SK-N-SH treated with all-trans-retinoic acid at 6 μM for 48 hours (cell line): ENCODE data around the gene ASB2.

Source experiments
- ATAC-seq: fragments of 200-7000 bp; cut with Tn5 transposase; 3 replicates; pipeline ENCODE4 v1.9.1; 2020; ENCODE audit warnings: mild to moderate bottlenecking, moderate library complexity
- ARNTL ChIP-seq: fragments of 450-650 bp; formaldehyde crosslinking; IDR thresholded peaks from 2 replicates; pipeline ENCODE4 v1.5.0; 2020; ENCODE audit warnings: low read depth, mild to moderate bottlenecking, moderate library complexity, borderline replicate concordance
- BACH2 ChIP-seq: fragments of 250-450 bp; sonication (Bioruptor Pico); IDR thresholded peaks from 2 replicates; pipeline ENCODE4 v1.9.0; 2021; ENCODE audit warnings: mild to moderate bottlenecking, borderline replicate concordance
- ESRRG ChIP-seq: fragments of 250-450 bp; sonication (Bioruptor Pico); IDR thresholded peaks from 2 replicates; pipeline ENCODE4 v1.6.1; 2021; ENCODE audit warnings: mild to moderate bottlenecking
- GLIS3 ChIP-seq: fragments of 250-450 bp; sonication (Bioruptor Pico); IDR thresholded peaks from 2 replicates; pipeline ENCODE4 v1.5.0; 2020; ENCODE audit warnings: mild to moderate bottlenecking, moderate library complexity
- OSR1 ChIP-seq: fragments of 250-450 bp; sonication (Bioruptor Pico); IDR thresholded peaks from 2 replicates; pipeline ENCODE4 v1.8.0; 2022; ENCODE audit warnings: moderate library complexity, mild to moderate bottlenecking, inconsistent platforms
- PPARA ChIP-seq: fragments of 250-450 bp; sonication (Bioruptor Pico); IDR thresholded peaks from 2 replicates; pipeline ENCODE4 v1.5.0; 2020; ENCODE audit warnings: mild to moderate bottlenecking, borderline replicate concordance
- RARB ChIP-seq: fragments of 250-450 bp; sonication (Bioruptor Pico); IDR thresholded peaks from 2 replicates; pipeline ENCODE4 v1.8.0; 2021; ENCODE audit warnings: mild to moderate bottlenecking, moderate library complexity
- SNAI2 ChIP-seq: fragments of 250-450 bp; sonication (Bioruptor Pico); IDR thresholded peaks from 2 replicates; pipeline ENCODE4 v1.5.0; 2020; ENCODE audit warnings: mild to moderate bottlenecking, moderate library complexity
- TCF4 ChIP-seq: fragments of 250-450 bp; sonication (Bioruptor Pico); IDR thresholded peaks from 2 replicates; pipeline ENCODE4 v1.8.0; 2021; ENCODE audit warnings: mild to moderate bottlenecking, moderate library complexity, borderline replicate concordance
- TOX ChIP-seq: fragments of 250-450 bp; sonication (Bioruptor Pico); IDR thresholded peaks from 2 replicates; pipeline ENCODE4 v1.8.0; 2021; ENCODE audit warnings: mild to moderate bottlenecking, moderate library complexity, borderline replicate concordance
- ZC3H10 ChIP-seq: fragments of 250-450 bp; sonication (Bioruptor Pico); IDR thresholded peaks from 2 replicates; pipeline ENCODE4 v1.5.1; 2021; ENCODE audit warnings: mild to moderate bottlenecking, moderate library complexity
- ZFP3 ChIP-seq: fragments of 250-450 bp; sonication (Bioruptor Pico); IDR thresholded peaks from 2 replicates; pipeline ENCODE4 v1.5.0; 2020; ENCODE audit warnings: mild to moderate bottlenecking, moderate library complexity
- ZFP30 ChIP-seq: fragments of 450-650 bp; formaldehyde crosslinking; IDR thresholded peaks from 2 replicates; pipeline ENCODE4 v1.5.0; 2022; ENCODE audit warnings: mild to moderate bottlenecking, moderate library complexity
- ZNF565 ChIP-seq: fragments of 450-650 bp; formaldehyde crosslinking; conservative IDR thresholded peaks from 2 replicates; pipeline ENCODE4 v1.5.0; 2020; ENCODE audit warnings: low read depth, mild to moderate bottlenecking, moderate library complexity
- ZNF70 ChIP-seq: fragments of 450-650 bp; formaldehyde crosslinking; IDR thresholded peaks from 2 replicates; pipeline ENCODE4 v1.5.0; 2020; ENCODE audit warnings: mild to moderate bottlenecking, moderate library complexity
- ZNF8 ChIP-seq: fragments of 450-650 bp; formaldehyde crosslinking; IDR thresholded peaks from 2 replicates; pipeline ENCODE4 v1.5.0; 2020; ENCODE audit warnings: mild to moderate bottlenecking, moderate library complexity
- TF ChIP-seq, protein P1 (sequence below): fragments of 250-450 bp; sonication (Bioruptor Pico); IDR thresholded peaks from 2 replicates; pipeline ENCODE4 v1.5.0; 2020; ENCODE audit warnings: mild to moderate bottlenecking, moderate library complexity
- TF ChIP-seq, protein P2 (sequence below): fragments of 250-450 bp; sonication (Bioruptor Pico); IDR thresholded peaks from 2 replicates; pipeline ENCODE4 v1.8.0; 2020; ENCODE audit warnings: mild to moderate bottlenecking, moderate library complexity, borderline replicate concordance
- TF ChIP-seq, protein P3 (sequence below): fragments of 250-450 bp; sonication (Bioruptor Pico); IDR thresholded peaks from 2 replicates; pipeline ENCODE4 v1.5.1; 2020; ENCODE audit warnings: low read depth, mild to moderate bottlenecking, moderate library complexity
- TF ChIP-seq, protein P4 (sequence below): fragments of 250-450 bp; sonication (Bioruptor Pico); IDR thresholded peaks from 2 replicates; pipeline ENCODE4 v1.5.1; 2021; ENCODE audit warnings: mild to moderate bottlenecking, moderate library complexity

Gene ASB2

DNA sequence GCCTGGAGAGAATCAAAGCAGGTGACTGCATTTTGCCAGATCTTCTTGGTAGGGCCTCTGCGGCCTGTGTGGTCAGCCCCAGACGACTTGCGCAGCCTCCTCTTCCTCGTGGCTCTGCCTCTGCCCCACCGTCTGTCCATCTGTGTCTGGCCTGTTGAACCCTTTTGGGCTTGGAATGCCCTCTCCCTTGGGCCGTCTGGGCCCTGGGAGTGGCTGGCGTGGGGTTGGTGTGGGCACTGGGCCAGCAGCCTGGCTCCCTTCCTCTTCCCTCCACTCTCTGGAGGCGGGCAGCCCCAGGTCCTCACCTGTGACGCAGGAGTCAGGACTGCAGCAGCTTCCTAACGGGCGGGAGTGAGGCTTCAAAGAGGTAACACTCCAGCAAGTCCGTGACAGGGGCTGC is 11.0 kb upstream of the ASB2 start:
- no peak for ATAC-seq

DNA sequence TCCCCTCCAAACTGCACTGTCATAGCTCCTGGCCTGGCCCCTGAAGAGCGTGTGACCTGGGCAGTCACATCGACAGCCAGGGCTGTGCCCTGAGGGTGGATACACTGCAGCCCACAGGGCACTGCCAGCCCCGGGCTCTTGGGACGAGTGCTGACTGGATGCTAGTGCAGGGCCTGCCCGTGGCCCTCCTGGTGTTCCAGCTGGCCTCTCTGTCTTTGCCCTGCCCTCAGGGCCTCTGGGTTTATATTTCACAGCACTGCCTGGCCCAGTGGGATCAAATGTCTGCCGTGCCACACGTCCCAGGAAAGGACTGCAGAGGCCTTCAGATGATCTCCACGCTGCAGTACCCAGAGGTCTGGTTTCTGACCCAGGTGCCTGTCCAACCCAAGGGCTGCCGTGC is 10.6 kb upstream of the ASB2 start:
- ATAC-seq: peak; percentile 5; the same call in 2 of the 3 replicates
- TF ChIP-seq, protein P1, sequence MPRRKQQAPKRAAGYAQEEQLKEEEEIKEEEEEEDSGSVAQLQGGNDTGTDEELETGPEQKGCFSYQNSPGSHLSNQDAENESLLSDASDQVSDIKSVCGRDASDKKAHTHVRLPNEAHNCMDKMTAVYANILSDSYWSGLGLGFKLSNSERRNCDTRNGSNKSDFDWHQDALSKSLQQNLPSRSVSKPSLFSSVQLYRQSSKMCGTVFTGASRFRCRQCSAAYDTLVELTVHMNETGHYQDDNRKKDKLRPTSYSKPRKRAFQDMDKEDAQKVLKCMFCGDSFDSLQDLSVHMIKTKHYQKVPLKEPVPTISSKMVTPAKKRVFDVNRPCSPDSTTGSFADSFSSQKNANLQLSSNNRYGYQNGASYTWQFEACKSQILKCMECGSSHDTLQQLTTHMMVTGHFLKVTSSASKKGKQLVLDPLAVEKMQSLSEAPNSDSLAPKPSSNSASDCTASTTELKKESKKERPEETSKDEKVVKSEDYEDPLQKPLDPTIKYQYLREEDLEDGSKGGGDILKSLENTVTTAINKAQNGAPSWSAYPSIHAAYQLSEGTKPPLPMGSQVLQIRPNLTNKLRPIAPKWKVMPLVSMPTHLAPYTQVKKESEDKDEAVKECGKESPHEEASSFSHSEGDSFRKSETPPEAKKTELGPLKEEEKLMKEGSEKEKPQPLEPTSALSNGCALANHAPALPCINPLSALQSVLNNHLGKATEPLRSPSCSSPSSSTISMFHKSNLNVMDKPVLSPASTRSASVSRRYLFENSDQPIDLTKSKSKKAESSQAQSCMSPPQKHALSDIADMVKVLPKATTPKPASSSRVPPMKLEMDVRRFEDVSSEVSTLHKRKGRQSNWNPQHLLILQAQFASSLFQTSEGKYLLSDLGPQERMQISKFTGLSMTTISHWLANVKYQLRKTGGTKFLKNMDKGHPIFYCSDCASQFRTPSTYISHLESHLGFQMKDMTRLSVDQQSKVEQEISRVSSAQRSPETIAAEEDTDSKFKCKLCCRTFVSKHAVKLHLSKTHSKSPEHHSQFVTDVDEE (CRISPR knock-in tag): no peak
- TF ChIP-seq OSR1 (CRISPR knock-in tag) (no peak), ZC3H10 (CRISPR knock-in tag) (no peak), PPARA (CRISPR knock-in tag) (no peak), ZNF8 (CRISPR knock-in tag) (no peak), SNAI2 (CRISPR knock-in tag) (no peak), ESRRG (no peak), GLIS3 (CRISPR knock-in tag) (no peak), ZFP3 (CRISPR knock-in tag) (no peak), ZNF70 (CRISPR knock-in tag) (no peak), RARB (CRISPR knock-in tag) (no peak), ZNF565 (CRISPR knock-in tag) (no peak), TOX (no peak), ZFP30 (CRISPR knock-in tag) (no peak), BACH2 (CRISPR knock-in tag) (no peak), TCF4 (CRISPR knock-in tag) (no peak)
- TF ChIP-seq, protein P2, sequence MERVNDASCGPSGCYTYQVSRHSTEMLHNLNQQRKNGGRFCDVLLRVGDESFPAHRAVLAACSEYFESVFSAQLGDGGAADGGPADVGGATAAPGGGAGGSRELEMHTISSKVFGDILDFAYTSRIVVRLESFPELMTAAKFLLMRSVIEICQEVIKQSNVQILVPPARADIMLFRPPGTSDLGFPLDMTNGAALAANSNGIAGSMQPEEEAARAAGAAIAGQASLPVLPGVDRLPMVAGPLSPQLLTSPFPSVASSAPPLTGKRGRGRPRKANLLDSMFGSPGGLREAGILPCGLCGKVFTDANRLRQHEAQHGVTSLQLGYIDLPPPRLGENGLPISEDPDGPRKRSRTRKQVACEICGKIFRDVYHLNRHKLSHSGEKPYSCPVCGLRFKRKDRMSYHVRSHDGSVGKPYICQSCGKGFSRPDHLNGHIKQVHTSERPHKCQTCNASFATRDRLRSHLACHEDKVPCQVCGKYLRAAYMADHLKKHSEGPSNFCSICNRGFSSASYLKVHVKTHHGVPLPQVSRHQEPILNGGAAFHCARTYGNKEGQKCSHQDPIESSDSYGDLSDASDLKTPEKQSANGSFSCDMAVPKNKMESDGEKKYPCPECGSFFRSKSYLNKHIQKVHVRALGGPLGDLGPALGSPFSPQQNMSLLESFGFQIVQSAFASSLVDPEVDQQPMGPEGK (CRISPR knock-in tag): no peak
- TF ChIP-seq, protein P3, sequence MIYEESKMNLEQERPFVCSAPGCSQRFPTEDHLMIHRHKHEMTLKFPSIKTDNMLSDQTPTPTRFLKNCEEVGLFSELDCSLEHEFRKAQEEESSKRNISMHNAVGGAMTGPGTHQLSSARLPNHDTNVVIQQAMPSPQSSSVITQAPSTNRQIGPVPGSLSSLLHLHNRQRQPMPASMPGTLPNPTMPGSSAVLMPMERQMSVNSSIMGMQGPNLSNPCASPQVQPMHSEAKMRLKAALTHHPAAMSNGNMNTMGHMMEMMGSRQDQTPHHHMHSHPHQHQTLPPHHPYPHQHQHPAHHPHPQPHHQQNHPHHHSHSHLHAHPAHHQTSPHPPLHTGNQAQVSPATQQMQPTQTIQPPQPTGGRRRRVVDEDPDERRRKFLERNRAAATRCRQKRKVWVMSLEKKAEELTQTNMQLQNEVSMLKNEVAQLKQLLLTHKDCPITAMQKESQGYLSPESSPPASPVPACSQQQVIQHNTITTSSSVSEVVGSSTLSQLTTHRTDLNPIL (CRISPR knock-in tag): no peak

More for the DNA sequence above, 11.0 kb upstream of the ASB2 start:
- no peak for TF ChIP-seq ZFP30 (CRISPR knock-in tag)
- TF ChIP-seq ZFP3 (CRISPR knock-in tag): no peak
- TF ChIP-seq SNAI2 (CRISPR knock-in tag): no peak
- TF ChIP-seq ZNF70 (CRISPR knock-in tag): no peak

DNA sequence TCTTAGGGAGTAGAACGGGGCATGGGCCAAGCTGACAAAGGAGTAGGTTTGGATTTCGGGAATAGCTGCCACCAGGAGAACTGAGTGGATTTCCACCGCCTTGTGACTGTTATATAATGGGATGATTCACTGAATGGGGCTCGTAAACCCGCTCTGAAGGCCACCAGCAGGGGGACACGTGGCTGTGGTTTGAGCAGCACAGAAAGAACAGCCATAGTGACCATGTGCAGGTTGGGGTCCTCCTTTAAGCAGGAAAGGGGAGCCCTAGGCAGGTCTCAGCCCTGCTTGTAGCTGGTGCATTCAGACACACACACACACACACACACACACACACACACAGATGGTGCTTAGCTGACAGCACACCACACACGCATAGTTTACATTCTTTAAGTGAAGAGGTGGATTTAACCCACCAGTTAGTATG is 8.6 kb upstream of the ASB2 start:
- peak; percentile 83 for ATAC-seq
- TF ChIP-seq GLIS3 (CRISPR knock-in tag) (no peak), ZNF565 (CRISPR knock-in tag) (no peak), OSR1 (CRISPR knock-in tag) (no peak), RARB (CRISPR knock-in tag) (no peak), ZNF8 (CRISPR knock-in tag) (no peak), ZFP3 (CRISPR knock-in tag) (no peak), TOX (no peak), ARNTL (no peak)
- TF ChIP-seq, protein P4, sequence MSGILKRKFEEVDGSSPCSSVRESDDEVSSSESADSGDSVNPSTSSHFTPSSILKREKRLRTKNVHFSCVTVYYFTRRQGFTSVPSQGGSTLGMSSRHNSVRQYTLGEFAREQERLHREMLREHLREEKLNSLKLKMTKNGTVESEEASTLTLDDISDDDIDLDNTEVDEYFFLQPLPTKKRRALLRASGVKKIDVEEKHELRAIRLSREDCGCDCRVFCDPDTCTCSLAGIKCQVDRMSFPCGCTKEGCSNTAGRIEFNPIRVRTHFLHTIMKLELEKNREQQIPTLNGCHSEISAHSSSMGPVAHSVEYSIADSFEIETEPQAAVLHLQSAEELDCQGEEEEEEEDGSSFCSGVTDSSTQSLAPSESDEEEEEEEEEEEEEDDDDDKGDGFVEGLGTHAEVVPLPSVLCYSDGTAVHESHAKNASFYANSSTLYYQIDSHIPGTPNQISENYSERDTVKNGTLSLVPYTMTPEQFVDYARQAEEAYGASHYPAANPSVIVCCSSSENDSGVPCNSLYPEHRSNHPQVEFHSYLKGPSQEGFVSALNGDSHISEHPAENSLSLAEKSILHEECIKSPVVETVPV: no peak
- TF ChIP-seq, protein P1 (CRISPR knock-in tag): no peak
